ENCODE measurements around the gene ZNF664. TPM values are rescaled to one million over a fixed set of nuclear protein-coding genes. Genes with fewer than 3 reads are reported as not detected.

The ZNF664 gene
- total and polyA plus RNA-seq, 2 of the 8 experiments (the other 6 are each of a cell fraction or from before 2014, with no cell fraction given), result 22.8 to 51.4 TPM

DNA sequence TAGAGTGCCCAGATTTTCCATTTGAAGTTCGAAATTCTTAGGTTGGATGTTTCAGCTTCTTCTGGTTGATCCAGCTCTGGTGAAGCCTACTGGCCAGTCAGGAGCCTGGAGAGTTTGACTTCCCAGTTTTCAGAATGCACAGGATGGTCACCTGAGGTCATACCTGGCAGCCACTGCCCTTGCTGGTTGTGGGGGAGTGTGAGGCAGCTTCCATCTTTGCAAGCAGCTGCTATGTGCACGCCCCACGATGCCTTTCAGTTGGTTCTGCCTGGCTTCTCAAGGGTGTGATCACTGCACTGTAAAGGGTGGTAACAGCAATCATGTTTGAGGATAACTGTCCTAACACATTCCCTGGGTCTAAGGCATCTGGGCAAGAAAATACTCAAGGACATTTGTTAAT, 15.8 kb upstream of the ZNF664 start (continued):
- TF ChIP-seq HDAC6 (IDR thresholded peaks at IDR 0.05; ENCODE audit: low read depth, low read length) (no peak), ZNF274 (IDR thresholded peaks at IDR 0.05; ENCODE audit: borderline replicate concordance, extremely low read depth, low read length) (no peak), SP2 (IDR thresholded peaks at IDR 0.05; ENCODE audit: low read length) (no peak), EP300 (IDR thresholded peaks at IDR 0.05; ENCODE audit: borderline replicate concordance in 1 of 2, low read depth in 2 of 2, low read length in 2 of 2) (no peak)
